ENCODE data around the gene DCLRE1A. TPM values are rescaled to one million over a fixed set of nuclear protein-coding genes. Genes with fewer than 3 reads are reported as not detected.

DCLRE1A gene
- total and polyA plus RNA-seq, 2 donors from 2014 or later: 4.2 to 5.7 TPM

GRCh38 chr10:113791691-113792090 lies 62.2 kb downstream of the DCLRE1A start:
- Histone ChIP-seq H3K27ac (ENCODE audit: low read depth in 2 of 2, low read length in 2 of 2) (no peak overlapping the region), H3K4me1 (ENCODE audit: control insufficient read depth in 2 of 3, insufficient read depth in 2 of 3, low read depth in 1 of 3, low read length in 3 of 3) (no peaks in the 10 kb centered on the region), H3K4me3 (ENCODE audit: low read length in 3 of 3) (no peak overlapping the region), H3K9me3 (ENCODE audit: control insufficient read depth in 2 of 3, insufficient read depth in 1 of 3, low read length in 3 of 3) (no peaks in the 10 kb centered on the region), H3K9ac (ENCODE audit: low read length in 3 of 3) (no peak overlapping the region), H3K36me3 (ENCODE audit: control insufficient read depth in 2 of 3, insufficient read depth in 3 of 3, low read length in 3 of 3) (no peaks in the 10 kb centered on the region), H3K27me3 (ENCODE audit: control insufficient read depth, insufficient read depth, low read length) (no peaks in the 10 kb centered on the region)
- intact Hi-C loops (cut with DNase I): no loop called here
- TF ChIP-seq CTCF (IDR thresholded peaks at IDR 0.05; ENCODE audit: borderline replicate concordance, extremely low read depth, insufficient read depth): no peak
- DNase-seq (no peak), FAIRE-seq (no peak)

DNA sequence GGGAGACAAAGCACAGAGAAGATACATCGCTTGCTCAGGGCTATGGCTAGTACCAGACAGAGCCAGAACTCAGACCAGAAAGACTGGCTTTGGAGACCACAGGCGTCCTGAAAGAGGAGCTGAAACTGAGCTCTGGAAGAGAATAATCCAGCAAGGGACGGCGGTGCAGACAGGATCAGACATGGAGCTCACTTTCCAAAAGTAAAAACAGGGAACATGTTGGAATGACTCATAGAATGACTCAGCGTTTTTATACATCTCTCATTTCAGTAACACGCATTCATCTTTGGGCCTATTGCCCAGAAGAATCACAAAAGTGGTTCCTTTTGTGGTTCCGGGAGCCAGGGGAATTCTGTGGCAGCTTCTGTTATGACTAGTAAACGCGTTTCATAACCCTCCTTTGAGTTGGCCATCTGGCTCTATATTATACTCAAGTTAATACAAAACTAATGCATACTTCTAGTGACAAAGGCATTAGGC lies 65.2 kb downstream of the DCLRE1A start:
- intact Hi-C loops (cut with DNase I): no loop called here
- Histone ChIP-seq H3K9ac (ENCODE audit: low read length in 3 of 3) (no peak overlapping the region), H3K27me3 (ENCODE audit: control insufficient read depth, insufficient read depth, low read length) (no peaks in the 10 kb centered on the region), H3K4me1 (ENCODE audit: control insufficient read depth in 2 of 3, insufficient read depth in 2 of 3, low read depth in 1 of 3, low read length in 3 of 3) (no peaks in the 10 kb centered on the region), H3K27ac (ENCODE audit: low read depth in 2 of 2, low read length in 2 of 2) (no peak overlapping the region), H3K9me3 (ENCODE audit: control insufficient read depth in 2 of 3, insufficient read depth in 1 of 3, low read length in 3 of 3) (no peaks in the 10 kb centered on the region), H3K36me3 (ENCODE audit: control insufficient read depth in 2 of 3, insufficient read depth in 3 of 3, low read length in 3 of 3) (no peaks in the 10 kb centered on the region), H3K4me3 (ENCODE audit: low read length in 3 of 3) (no peak overlapping the region)
- TF ChIP-seq CTCF (IDR thresholded peaks at IDR 0.05; ENCODE audit: borderline replicate concordance, extremely low read depth, insufficient read depth): no peak
- DNase-seq (no peak), FAIRE-seq (no peak)

Other genes starting within 250 kb of the DCLRE1A start
- gene NRAP, start 190.0 kb downstream of the DCLRE1A start, total RNA-seq: not detected
- not detected for gene NRAP, start 190.0 kb downstream of the DCLRE1A start, polyA plus RNA-seq (ENCODE audit: insufficient read depth, low read depth, low replicate concordance)
- 18.9 TPM for gene CASP7, start 174.2 kb downstream of the DCLRE1A start, total RNA-seq
- gene CASP7, start 174.2 kb downstream of the DCLRE1A start, polyA plus RNA-seq (ENCODE audit: insufficient read depth, low read depth, low replicate concordance): 19.0 TPM
- gene PLEKHS1, start 102.4 kb downstream of the DCLRE1A start, total RNA-seq: 0.41 TPM
- gene PLEKHS1, start 102.4 kb downstream of the DCLRE1A start, polyA plus RNA-seq (ENCODE audit: insufficient read depth, low read depth, low replicate concordance): 0.17 TPM
- gene NHLRC2, start 579 bp upstream of the DCLRE1A start, total RNA-seq: 40.8 TPM
- gene NHLRC2, start 579 bp upstream of the DCLRE1A start, polyA plus RNA-seq (ENCODE audit: insufficient read depth, low read depth, low replicate concordance): 4.5 TPM
- gene ADRB1, start 189.8 kb upstream of the DCLRE1A start, total RNA-seq: 0.72 TPM
- 1.4 TPM for gene ADRB1, start 189.8 kb upstream of the DCLRE1A start, polyA plus RNA-seq (ENCODE audit: insufficient read depth, low read depth, low replicate concordance)